OCI-LY7 (cell line): Measurements from ENCODE around the gene DTX4. TPM values are rescaled to one million over a fixed set of nuclear protein-coding genes. Genes with fewer than 3 reads are reported as not detected.

ENCODE experiments used
- BruUV-seq: library from RNA; stranded (reverse); fragments of 400-500 nt; replicated peaks from 2 replicates; lab custom pipeline; 2021; lab: Mats Ljungman, UMichigan
- CTCF ChIA-PET: fragments of 300-600 bp; sonication (Branson Sonifier 250); formaldehyde crosslinking; loops from one replicate; lab custom pipeline; 2022; ENCODE audit warnings: antibody characterized with exemption; ENCODE audit not compliant: unreplicated experiment; lab: Charles Lee
- POLR2A ChIA-PET: fragments of 300-600 bp; sonication (Branson Sonifier 250); formaldehyde crosslinking; loops from one replicate; lab custom pipeline; 2022; ENCODE audit warnings: antibody characterized with exemption; lab: Charles Lee
- DNase-seq: peaks from one replicate; pipeline ENCODE4 v3.0.0-alpha.2; 2015; ENCODE audit warnings: low spot score
- H2AFZ ChIP-seq: fragments of 200-600 bp; sonication (generic), shearing (Covaris generic); 2 replicates; pipeline ENCODE4 v1.6.1; 2014; ENCODE audit warnings: mild to moderate bottlenecking, antibody characterized with exemption, low read length, moderate library complexity
- H3K27ac ChIP-seq: fragments of 200-600 bp; sonication (generic); 2 replicates; pipeline ENCODE4 v1.5.1; 2014; ENCODE audit warnings: mixed run types, low read depth, mild to moderate bottlenecking, moderate library complexity, low read length, inconsistent platforms; ENCODE audit not compliant: poor library complexity, severe bottlenecking
- H3K36me3 ChIP-seq: fragments of 200-600 bp; sonication (generic); 2 replicates; pipeline ENCODE4 v1.6.1; 2014; ENCODE audit warnings: mild to moderate bottlenecking, antibody characterized with exemption, low read length, moderate library complexity, mixed read lengths; ENCODE audit not compliant: insufficient read depth
- H3K4me1 ChIP-seq: fragments of 200-600 bp; sonication (generic); 2 replicates; pipeline ENCODE4 v1.5.1; 2014; ENCODE audit warnings: mild to moderate bottlenecking, low read length; ENCODE audit not compliant: insufficient read depth, poor library complexity, severe bottlenecking
- H3K4me2 ChIP-seq: fragments of 200-600 bp; sonication (generic); 2 replicates; pipeline ENCODE4 v1.6.1; 2014; ENCODE audit warnings: mild to moderate bottlenecking, low read length
- H3K4me3 ChIP-seq: fragments of 200-600 bp; sonication (generic); 2 replicates; pipeline ENCODE4 v1.5.1; 2014; ENCODE audit warnings: mild to moderate bottlenecking, low read depth, low read length; ENCODE audit not compliant: poor library complexity, severe bottlenecking
- H3K79me2 ChIP-seq: fragments of 200-600 bp; sonication (generic); 2 replicates; pipeline ENCODE4 v1.6.1; 2016; ENCODE audit warnings: low read depth, mild to moderate bottlenecking, low read length, moderate library complexity, mixed read lengths; ENCODE audit not compliant: insufficient read depth
- H3K9me2 ChIP-seq: fragments of 200-600 bp; sonication (generic); 2 replicates; pipeline ENCODE4 v1.6.1; 2016; ENCODE audit warnings: mild to moderate bottlenecking, low read length, mixed read lengths; ENCODE audit not compliant: insufficient read depth
- H3K9me3 ChIP-seq: fragments of 200-600 bp; sonication (generic); 2 replicates; pipeline ENCODE4 v1.6.1; 2014; ENCODE audit warnings: mild to moderate bottlenecking, mixed run types, low read length, mixed read lengths
- H4K20me1 ChIP-seq: fragments of 200-600 bp; sonication (generic); 2 replicates; pipeline ENCODE4 v1.6.1; 2014; ENCODE audit warnings: mild to moderate bottlenecking, antibody characterized with exemption, low read length, moderate library complexity, mixed read lengths; ENCODE audit not compliant: insufficient read depth
- EZH2phosphoT487 ChIP-seq: fragments of 200-600 bp; sonication (generic); IDR thresholded peaks from 2 replicates; pipeline ENCODE4 v1.6.1; 2018; ENCODE audit warnings: low read depth, borderline replicate concordance, mild to moderate bottlenecking, mixed run types, antibody characterized with exemption, low read length, moderate library complexity, mixed read lengths
- intact Hi-C: fragments of 100-400 bp; cut with micrococcal nuclease; formaldehyde crosslinking; loops from one replicate; pipeline ENCODE4 v1.10.0; 2022; ENCODE audit not compliant: unreplicated experiment
- total RNA-seq, 2 experiments: library from RNA; depleted of rRNA in 1 of 2; stranded (reverse); fragments of >200 nt in 1 of 2; shearing (Covaris generic) in 1 of 2; gene quantifications; 2 replicates each; pipeline ENCODE4 v1.2.3, GENCODE V29; 2014 to 2022
- TF ChIP-seq, protein P1 (sequence below): fragments of 200-600 bp; sonication (generic); conservative IDR thresholded peaks from 2 replicates; pipeline ENCODE4 v1.5.1; 2014; ENCODE audit warnings: mild to moderate bottlenecking, antibody characterized with exemption, low read length, moderate library complexity, mixed read lengths

Gene DTX4
- total RNA-seq, 2 experiments from 2014 or later: 1.4 to 9.9 TPM

DNA sequence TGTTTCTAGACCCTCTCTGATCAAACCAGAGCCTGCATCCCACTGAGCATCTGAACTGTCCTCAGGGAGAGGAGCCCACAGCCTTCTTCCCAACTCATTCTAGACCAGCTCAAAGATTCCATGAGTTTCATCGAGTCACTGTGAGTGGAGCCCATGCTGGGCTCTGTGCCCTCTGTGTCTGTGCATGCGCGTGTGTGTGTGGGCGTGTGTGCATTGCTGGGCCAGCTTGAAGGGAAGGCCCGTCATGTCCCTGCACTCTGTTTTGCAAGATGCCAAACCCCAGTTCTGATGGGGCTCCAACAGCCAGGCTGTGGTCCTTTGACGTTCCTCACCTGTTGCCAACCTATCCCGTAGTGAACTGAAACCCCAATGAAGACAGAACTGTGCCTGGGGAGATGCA, 33.7 kb downstream of the DTX4 start:
- Histone ChIP-seq H3K4me2 (no peak overlapping the region), H3K36me3 (no peaks in the 10 kb centered on the region), H3K4me1 (peaks cover 8% of the 10 kb centered on the region), H3K79me2 (no peaks in the 10 kb centered on the region), H4K20me1 (no peaks in the 10 kb centered on the region), H3K27ac (no peak overlapping the region), H3K9me3 (no peaks in the 10 kb centered on the region), H3K9me2 (no peaks in the 10 kb centered on the region), H2AFZ (no peak overlapping the region), H3K4me3 (no peak overlapping the region)
- ChIA-PET POLR2A (no interaction called here), CTCF (interaction anchor here (1.6 kb wide), 1 partner anchor 13 kb away, joined by 4 read pairs; no protein-coding TSS in a partner anchor)
- DNase-seq: no peak
- intact Hi-C loops: no loop called here
- no peak for TF ChIP-seq EZH2phosphoT487
- TF ChIP-seq, protein P1, sequence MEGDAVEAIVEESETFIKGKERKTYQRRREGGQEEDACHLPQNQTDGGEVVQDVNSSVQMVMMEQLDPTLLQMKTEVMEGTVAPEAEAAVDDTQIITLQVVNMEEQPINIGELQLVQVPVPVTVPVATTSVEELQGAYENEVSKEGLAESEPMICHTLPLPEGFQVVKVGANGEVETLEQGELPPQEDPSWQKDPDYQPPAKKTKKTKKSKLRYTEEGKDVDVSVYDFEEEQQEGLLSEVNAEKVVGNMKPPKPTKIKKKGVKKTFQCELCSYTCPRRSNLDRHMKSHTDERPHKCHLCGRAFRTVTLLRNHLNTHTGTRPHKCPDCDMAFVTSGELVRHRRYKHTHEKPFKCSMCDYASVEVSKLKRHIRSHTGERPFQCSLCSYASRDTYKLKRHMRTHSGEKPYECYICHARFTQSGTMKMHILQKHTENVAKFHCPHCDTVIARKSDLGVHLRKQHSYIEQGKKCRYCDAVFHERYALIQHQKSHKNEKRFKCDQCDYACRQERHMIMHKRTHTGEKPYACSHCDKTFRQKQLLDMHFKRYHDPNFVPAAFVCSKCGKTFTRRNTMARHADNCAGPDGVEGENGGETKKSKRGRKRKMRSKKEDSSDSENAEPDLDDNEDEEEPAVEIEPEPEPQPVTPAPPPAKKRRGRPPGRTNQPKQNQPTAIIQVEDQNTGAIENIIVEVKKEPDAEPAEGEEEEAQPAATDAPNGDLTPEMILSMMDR: no peak
- no TSS peak for BruUV-seq

- no peaks in the 10 kb centered on the region for H3K9me3 ChIP-seq
- TF ChIP-seq EZH2phosphoT487: no peak
- TF ChIP-seq, protein P1: peak; percentile 76
- no peaks in the 10 kb centered on the region for H3K36me3 ChIP-seq
- DNase-seq: peak; percentile 26
- no peak overlapping the region for H3K27ac ChIP-seq
- no peak overlapping the region for H2AFZ ChIP-seq
- no peaks in the 10 kb centered on the region for H4K20me1 ChIP-seq
- POLR2A ChIA-PET: no interaction called here
- H3K4me1 ChIP-seq: peaks cover 8% of the 10 kb centered on the region
- BruUV-seq: no TSS peak
- H3K4me3 ChIP-seq: no peak overlapping the region
- no peak overlapping the region for H3K4me2 ChIP-seq
- intact Hi-C loops: no loop called here
- no peaks in the 10 kb centered on the region for H3K9me2 ChIP-seq
- CTCF ChIA-PET: interaction anchor here (1.6 kb wide), 1 partner anchor 14 kb away, joined by 4 read pairs; no protein-coding TSS in a partner anchor
- H3K79me2 ChIP-seq: no peaks in the 10 kb centered on the region
These were observed 34.7 kb downstream of the DTX4 start for GRCh38 chr11:59206635-59207034.

DNA sequence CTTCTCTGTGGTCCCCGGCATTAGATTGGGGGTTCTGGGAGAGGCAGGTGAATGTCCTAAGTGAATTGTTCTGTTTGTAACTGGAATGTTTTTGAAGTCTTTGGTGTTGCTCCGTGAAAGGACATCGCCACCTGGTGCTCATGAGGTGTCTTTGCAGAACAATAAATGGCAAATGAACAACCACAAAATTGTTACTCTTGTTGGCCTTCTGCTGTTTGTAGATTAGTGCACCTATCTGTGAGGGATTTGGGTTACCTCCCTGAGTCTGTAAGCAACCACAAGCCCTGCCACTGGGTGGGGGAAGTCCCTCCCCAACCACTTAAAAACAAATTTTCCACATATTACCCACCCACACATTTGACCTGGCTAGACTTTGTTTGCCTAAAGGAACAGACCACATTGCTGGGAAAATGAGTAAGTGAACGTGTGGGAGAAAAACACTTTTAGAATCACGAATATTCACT, 36.1 kb downstream of the DTX4 start:
- no peak overlapping the region for H3K4me3 ChIP-seq
- H4K20me1 ChIP-seq: no peaks in the 10 kb centered on the region
- intact Hi-C loops: loop anchor here (1.0 kb wide), 3 partner anchors 37 to 222 kb away; no protein-coding TSS in a partner anchor
- DNase-seq: peak; percentile 68
- no peaks in the 10 kb centered on the region for H3K79me2 ChIP-seq
- TF ChIP-seq, protein P1: peak; percentile 89
- no peak for TF ChIP-seq EZH2phosphoT487
- BruUV-seq: no TSS peak
- no peak overlapping the region for H3K27ac ChIP-seq
- POLR2A ChIA-PET: no interaction called here
- CTCF ChIA-PET: no interaction called here
- no peaks in the 10 kb centered on the region for H3K36me3 ChIP-seq
- no peak overlapping the region for H3K4me2 ChIP-seq
- H2AFZ ChIP-seq: no peak overlapping the region; the same call in 1 of the 2 replicates
- H3K9me2 ChIP-seq: no peaks in the 10 kb centered on the region
- no peaks in the 10 kb centered on the region for H3K9me3 ChIP-seq
- peaks cover 16% of the 10 kb centered on the region for H3K4me1 ChIP-seq
